ENCODE data around the gene CMIP. TPM values are rescaled to one million over a fixed set of nuclear protein-coding genes. Genes with fewer than 3 reads are reported as not detected.

CMIP gene
- total and polyA plus RNA-seq, 7 donors, result 1.4 to 8.9 (median 4.1) TPM

- no peaks in the 10 kb centered on the region for H3K36me3 ChIP-seq (ENCODE audit: insufficient read depth in 1 of 2, low read depth in 1 of 2)
- WGBS, 3 donors, result 83 to 85% (median 84%) methylated on average over 13 of the region's 13 CpGs
- peaks cover 0 to 9% (median 0%) of the 10 kb centered on the region in 3 donors for H3K27me3 ChIP-seq (ENCODE audit: insufficient read depth in 3 of 3, low read length in 2 of 3)
- no peak for ATAC-seq
- DNase-seq, result no peak
- TF ChIP-seq, protein P1, sequence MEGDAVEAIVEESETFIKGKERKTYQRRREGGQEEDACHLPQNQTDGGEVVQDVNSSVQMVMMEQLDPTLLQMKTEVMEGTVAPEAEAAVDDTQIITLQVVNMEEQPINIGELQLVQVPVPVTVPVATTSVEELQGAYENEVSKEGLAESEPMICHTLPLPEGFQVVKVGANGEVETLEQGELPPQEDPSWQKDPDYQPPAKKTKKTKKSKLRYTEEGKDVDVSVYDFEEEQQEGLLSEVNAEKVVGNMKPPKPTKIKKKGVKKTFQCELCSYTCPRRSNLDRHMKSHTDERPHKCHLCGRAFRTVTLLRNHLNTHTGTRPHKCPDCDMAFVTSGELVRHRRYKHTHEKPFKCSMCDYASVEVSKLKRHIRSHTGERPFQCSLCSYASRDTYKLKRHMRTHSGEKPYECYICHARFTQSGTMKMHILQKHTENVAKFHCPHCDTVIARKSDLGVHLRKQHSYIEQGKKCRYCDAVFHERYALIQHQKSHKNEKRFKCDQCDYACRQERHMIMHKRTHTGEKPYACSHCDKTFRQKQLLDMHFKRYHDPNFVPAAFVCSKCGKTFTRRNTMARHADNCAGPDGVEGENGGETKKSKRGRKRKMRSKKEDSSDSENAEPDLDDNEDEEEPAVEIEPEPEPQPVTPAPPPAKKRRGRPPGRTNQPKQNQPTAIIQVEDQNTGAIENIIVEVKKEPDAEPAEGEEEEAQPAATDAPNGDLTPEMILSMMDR (IDR thresholded peaks at IDR 0.05), result no peak
- intact Hi-C loops (cut with DNase I), result loop anchor here in 1 of 2 donors (5.0 to 10.0 kb wide), 2 partner anchors 167 to 209 kb away; no protein-coding TSS in a partner anchor
- no peak overlapping the region for H3K27ac ChIP-seq
- peaks cover 11% of the 10 kb centered on the region for H3K4me1 ChIP-seq
- H3K4me3 ChIP-seq, result no peak overlapping the region
- H3K9me3 ChIP-seq, result no peaks in the 10 kb centered on the region
Observed at GRCh38 chr16:81614171-81614570, 169.6 kb downstream of the CMIP start.

DNA sequence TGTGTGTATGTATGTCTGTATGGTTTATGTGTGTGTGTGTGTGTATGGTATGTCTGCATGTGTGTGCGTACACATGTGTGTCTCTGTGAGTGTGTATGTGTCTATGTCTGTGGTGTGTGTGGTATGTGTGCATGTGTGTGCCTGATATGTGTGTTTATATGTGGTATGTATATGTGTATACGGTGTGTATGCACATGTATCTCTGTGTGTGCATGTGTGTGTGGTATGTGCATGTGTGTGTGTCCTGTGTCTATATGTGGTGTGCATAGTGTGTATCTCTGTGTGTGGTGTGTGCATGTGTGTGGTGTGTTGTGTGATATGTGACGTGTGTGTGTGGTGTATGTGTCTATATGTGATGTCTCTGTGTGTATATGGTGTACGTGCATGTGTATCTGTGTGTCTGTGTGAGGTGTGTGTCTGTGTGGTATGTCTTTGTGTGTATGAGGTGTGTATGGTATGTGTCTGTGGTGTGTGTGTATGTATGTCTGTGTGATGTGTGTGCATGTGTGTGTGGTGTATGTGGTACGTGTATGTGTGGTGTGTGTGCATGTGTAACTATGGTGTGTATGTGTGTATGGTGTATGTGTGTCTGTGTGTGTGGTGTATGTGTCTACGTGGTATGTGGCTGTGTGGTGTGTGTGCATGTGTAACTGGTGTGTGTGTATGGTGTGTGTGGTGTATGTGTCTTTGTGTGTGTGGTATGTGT lies 170.2 kb downstream of the CMIP start:
- no peaks in the 10 kb centered on the region for H3K36me3 ChIP-seq (ENCODE audit: insufficient read depth in 1 of 2, low read depth in 1 of 2)
- H3K27me3 ChIP-seq (ENCODE audit: insufficient read depth in 3 of 3, low read length in 2 of 3), result peaks cover 0 to 9% (median 0%) of the 10 kb centered on the region in 3 donors
- DNase-seq, result no peak
- intact Hi-C loops (cut with DNase I), result loop anchor here in 1 of 2 donors (5.0 to 10.0 kb wide), 2 partner anchors 168 to 210 kb away; no protein-coding TSS in a partner anchor
- H3K27ac ChIP-seq, result no peak overlapping the region
- no peak overlapping the region for H3K4me3 ChIP-seq
- WGBS, 3 donors, result 96 to 98% (median 97%) methylated on average over 6 of the region's 6 CpGs
- TF ChIP-seq, protein P1 (IDR thresholded peaks at IDR 0.05), result no peak
- no peaks in the 10 kb centered on the region for H3K9me3 ChIP-seq
- peaks cover 11% of the 10 kb centered on the region for H3K4me1 ChIP-seq
- ATAC-seq, result no peak

DNA sequence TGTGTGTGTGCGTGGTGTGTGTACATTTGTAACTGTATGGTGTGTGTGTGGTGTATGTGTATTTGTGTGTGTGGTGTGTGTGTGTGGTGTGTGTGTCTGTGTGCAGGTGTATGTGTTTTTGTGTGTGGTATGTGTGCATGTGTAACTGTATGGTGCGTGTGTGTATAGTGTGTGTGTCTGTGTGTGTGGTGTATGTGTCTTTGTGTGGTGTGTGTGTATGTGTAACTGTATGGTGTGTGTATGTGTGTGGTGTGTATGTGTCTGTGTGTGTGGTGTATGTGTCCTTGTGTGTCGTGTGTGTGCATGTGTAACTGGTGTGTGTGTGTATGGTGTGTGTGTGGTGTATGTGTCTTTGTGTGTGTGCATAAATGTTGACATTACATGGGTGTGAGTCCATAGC lies 170.8 kb downstream of the CMIP start:
- Histone ChIP-seq H3K27ac (no peak overlapping the region), H3K27me3 (ENCODE audit: insufficient read depth in 3 of 3, low read length in 2 of 3) (peaks cover 0 to 9% (median 0%) of the 10 kb centered on the region in 3 donors), H3K9me3 (no peaks in the 10 kb centered on the region), H3K36me3 (ENCODE audit: insufficient read depth in 1 of 2, low read depth in 1 of 2) (no peaks in the 10 kb centered on the region), H3K4me1 (peaks cover 11% of the 10 kb centered on the region), H3K4me3 (no peak overlapping the region)
- intact Hi-C loops (cut with DNase I), result loop anchor here in 1 of 2 donors (10.0 kb wide), 1 partner anchor 211 kb away; no protein-coding TSS in a partner anchor
- TF ChIP-seq, protein P1 (IDR thresholded peaks at IDR 0.05), result no peak
- WGBS, 3 donors, result 88 to 97% (median 96%) methylated on average over 3 of the region's 3 CpGs
- ATAC-seq, result no peak
- DNase-seq, result no peak

- WGBS, 3 donors, result 85 to 92% (median 88%) methylated on average over 14 of the region's 14 CpGs
- ATAC-seq, result no peak
Observed at GRCh38 chr16:81615833-81616232, 171.2 kb downstream of the CMIP start.

More at GRCh38 chr16:81615833-81616232, 171.2 kb downstream of the CMIP start:
- Histone ChIP-seq H3K27me3 (ENCODE audit: insufficient read depth in 3 of 3, low read length in 2 of 3) (peaks cover 0 to 9% (median 0%) of the 10 kb centered on the region in 3 donors), H3K9me3 (no peaks in the 10 kb centered on the region), H3K4me1 (peaks cover 11% of the 10 kb centered on the region), H3K4me3 (no peak overlapping the region), H3K36me3 (ENCODE audit: insufficient read depth in 1 of 2, low read depth in 1 of 2) (no peaks in the 10 kb centered on the region), H3K27ac (no peak overlapping the region)
- no peak for DNase-seq
- intact Hi-C loops (cut with DNase I), result loop anchor here in 1 of 2 donors (10.0 kb wide), 1 partner anchor 211 kb away; no protein-coding TSS in a partner anchor
- TF ChIP-seq, protein P1 (IDR thresholded peaks at IDR 0.05), result no peak
